ENCODE results near the gene SNRPD3. TPM values are rescaled to one million over a fixed set of nuclear protein-coding genes. Genes with fewer than 3 reads are reported as not detected.

SNRPD3 gene
- total RNA-seq, 1 experiment from 2014 or later = 144 TPM

GRCh38 chr22:24512043-24512442 lies 43.8 kb upstream of the SNRPD3 start:
- Histone ChIP-seq H3K4me2 (ENCODE audit: low read length) (no peak overlapping the region), H3K9me3 (ENCODE audit: control insufficient read depth in 1 of 2, insufficient read depth in 1 of 2, low read depth in 1 of 2, low read length in 2 of 2) (no peaks in the 10 kb centered on the region)

More at GRCh38 chr22:24512043-24512442, 43.8 kb upstream of the SNRPD3 start:
- RAD21 ChIA-PET (ENCODE audit: low non-redundant PET in 1 of 2, low total read pairs in 2 of 2, uncharacterized antibody in 2 of 2, unreplicated experiment in 2 of 2) = interaction anchor here in 1 of 2 experiments (0.7 kb wide), 1 partner anchor 92 kb away, joined by 3 read pairs; no protein-coding TSS in a partner anchor
- Histone ChIP-seq H4K20me1 (ENCODE audit: insufficient read depth) (no peaks in the 10 kb centered on the region), H3K9ac (ENCODE audit: low read length) (no peak overlapping the region), H3K9me2 (ENCODE audit: insufficient read depth) (no peaks in the 10 kb centered on the region), H2AFZ (ENCODE audit: low read depth, low read length, poor library complexity, severe bottlenecking) (no peak overlapping the region), H3K27ac (ENCODE audit: low read depth, low read length) (no peak overlapping the region), H3K4me3 (replicated peaks in 1 of 2; ENCODE audit: low read depth in 1 of 2, low read length in 2 of 2) (no peak overlapping the region), H3K79me2 (ENCODE audit: insufficient read depth, low read length) (no peaks in the 10 kb centered on the region), H3K4me1 (ENCODE audit: control insufficient read depth in 1 of 2, insufficient read depth in 2 of 2, low read length in 2 of 2) (peaks cover 0 to under 1% of the 10 kb centered on the region in 2 experiments; a peak in 1 of 4 replicates), H3K27me3 (ENCODE audit: insufficient read depth, low read length) (peaks cover 5% of the 10 kb centered on the region; the same call in 1 of the 2 replicates), H3K36me3 (ENCODE audit: control insufficient read depth in 1 of 2, insufficient read depth in 2 of 2, low read length in 2 of 2) (no peaks in the 10 kb centered on the region)
- intact Hi-C loops (cut with micrococcal nuclease) = no loop called here
- ATAC-seq (no peak), DNase-seq (ENCODE audit: low read depth, low spot score) (no peak)
- POLR2A ChIA-PET = no interaction called here
- BruUV-seq (replicated peaks) = no TSS peak
- TF ChIP-seq YY1 (IDR thresholded peaks at IDR 0.05; ENCODE audit: extremely low read depth, insufficient replicate concordance, low read depth, low read length) (no peak), POLR2AphosphoS5 (IDR thresholded peaks at IDR 0.05; ENCODE audit: low read depth, low read length) (no peak), JUND (IDR thresholded peaks at IDR 0.05) (no peak), TCF7L2 (IDR thresholded peaks at IDR 0.05; ENCODE audit: borderline replicate concordance, extremely low read depth, insufficient read depth, insufficient read length) (no peak), EZH2 (IDR thresholded peaks at IDR 0.05) (no peak), ATF3 (IDR thresholded peaks at IDR 0.05) (no peak), ZBTB33 (IDR thresholded peaks at IDR 0.05; ENCODE audit: extremely low read depth, insufficient replicate concordance, low read length) (no peak)
- TF ChIP-seq, protein P1, sequence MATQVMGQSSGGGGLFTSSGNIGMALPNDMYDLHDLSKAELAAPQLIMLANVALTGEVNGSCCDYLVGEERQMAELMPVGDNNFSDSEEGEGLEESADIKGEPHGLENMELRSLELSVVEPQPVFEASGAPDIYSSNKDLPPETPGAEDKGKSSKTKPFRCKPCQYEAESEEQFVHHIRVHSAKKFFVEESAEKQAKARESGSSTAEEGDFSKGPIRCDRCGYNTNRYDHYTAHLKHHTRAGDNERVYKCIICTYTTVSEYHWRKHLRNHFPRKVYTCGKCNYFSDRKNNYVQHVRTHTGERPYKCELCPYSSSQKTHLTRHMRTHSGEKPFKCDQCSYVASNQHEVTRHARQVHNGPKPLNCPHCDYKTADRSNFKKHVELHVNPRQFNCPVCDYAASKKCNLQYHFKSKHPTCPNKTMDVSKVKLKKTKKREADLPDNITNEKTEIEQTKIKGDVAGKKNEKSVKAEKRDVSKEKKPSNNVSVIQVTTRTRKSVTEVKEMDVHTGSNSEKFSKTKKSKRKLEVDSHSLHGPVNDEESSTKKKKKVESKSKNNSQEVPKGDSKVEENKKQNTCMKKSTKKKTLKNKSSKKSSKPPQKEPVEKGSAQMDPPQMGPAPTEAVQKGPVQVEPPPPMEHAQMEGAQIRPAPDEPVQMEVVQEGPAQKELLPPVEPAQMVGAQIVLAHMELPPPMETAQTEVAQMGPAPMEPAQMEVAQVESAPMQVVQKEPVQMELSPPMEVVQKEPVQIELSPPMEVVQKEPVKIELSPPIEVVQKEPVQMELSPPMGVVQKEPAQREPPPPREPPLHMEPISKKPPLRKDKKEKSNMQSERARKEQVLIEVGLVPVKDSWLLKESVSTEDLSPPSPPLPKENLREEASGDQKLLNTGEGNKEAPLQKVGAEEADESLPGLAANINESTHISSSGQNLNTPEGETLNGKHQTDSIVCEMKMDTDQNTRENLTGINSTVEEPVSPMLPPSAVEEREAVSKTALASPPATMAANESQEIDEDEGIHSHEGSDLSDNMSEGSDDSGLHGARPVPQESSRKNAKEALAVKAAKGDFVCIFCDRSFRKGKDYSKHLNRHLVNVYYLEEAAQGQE (IDR thresholded peaks at IDR 0.05; ENCODE audit: low read depth) = no peak
- CTCF ChIA-PET = no interaction called here
